Ramos (cell line): ENCODE data around the gene SPATS2L.

Experiments
- in situ Hi-C: fragments of 300-500 bp; cut with MboI; formaldehyde crosslinking; loops from one replicate; pipeline ENCODE4 v1.14.3; 2022; ENCODE audit warnings: low sequenced_read_pairs; ENCODE audit not compliant: unreplicated experiment

Gene SPATS2L

GRCh38 chr2:200528228-200528627 lies 221.7 kb downstream of the SPATS2L start:
- in situ Hi-C loops, result no loop called here
